ENCODE results near the gene VWA3A.

DNA sequence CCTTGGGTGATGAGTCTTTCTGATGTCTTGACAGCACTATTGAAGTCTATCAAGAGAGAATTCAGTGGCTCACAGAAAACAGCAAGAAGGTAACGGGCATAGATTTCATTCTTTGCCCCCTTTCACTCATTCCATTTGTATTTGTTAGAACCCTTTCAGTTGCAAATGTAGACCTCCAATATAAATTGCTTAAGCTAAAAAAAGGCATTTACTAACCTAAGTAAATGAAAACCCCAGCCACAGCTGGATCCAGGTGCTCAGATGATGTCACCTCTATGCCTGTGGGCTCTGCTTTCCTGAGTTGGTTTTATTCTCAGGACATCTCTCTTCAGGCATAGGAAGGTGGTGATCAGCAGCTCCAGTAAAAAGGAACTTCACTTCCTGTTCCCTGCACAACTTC is 11.1 kb downstream of the VWA3A start:
- no peak for TF ChIP-seq CTCF (IDR thresholded peaks at IDR 0.05)
- TF ChIP-seq ZFX (IDR thresholded peaks at IDR 0.05; ENCODE audit: borderline replicate concordance): no peak

All from 22Rv1 (cell line).